Suprapubic skin (tissue), 3 donors: ENCODE data around the gene ZNF134.

ENCODE experiments used
- CTCF ChIP-seq, 2 donors: fragments of 200-600 bp in 1 of 2; fragments of 450-650 bp in 1 of 2; sonication (generic) in 1 of 2; IDR thresholded peaks; one replicate each; pipeline ENCODE4 v1.5.1; 2016 to 2019; ENCODE audit warnings: antibody characterized with exemption in 2 of 2, mild to moderate bottlenecking in 1 of 2, moderate library complexity in 1 of 2
- POLR2A ChIP-seq, 2 donors: fragments of 450-650 bp; IDR thresholded peaks; one replicate each; pipeline ENCODE4 v1.6.1; 2017; ENCODE audit warnings: antibody characterized with exemption in 2 of 2, mild to moderate bottlenecking in 2 of 2, moderate library complexity in 2 of 2

DNA sequence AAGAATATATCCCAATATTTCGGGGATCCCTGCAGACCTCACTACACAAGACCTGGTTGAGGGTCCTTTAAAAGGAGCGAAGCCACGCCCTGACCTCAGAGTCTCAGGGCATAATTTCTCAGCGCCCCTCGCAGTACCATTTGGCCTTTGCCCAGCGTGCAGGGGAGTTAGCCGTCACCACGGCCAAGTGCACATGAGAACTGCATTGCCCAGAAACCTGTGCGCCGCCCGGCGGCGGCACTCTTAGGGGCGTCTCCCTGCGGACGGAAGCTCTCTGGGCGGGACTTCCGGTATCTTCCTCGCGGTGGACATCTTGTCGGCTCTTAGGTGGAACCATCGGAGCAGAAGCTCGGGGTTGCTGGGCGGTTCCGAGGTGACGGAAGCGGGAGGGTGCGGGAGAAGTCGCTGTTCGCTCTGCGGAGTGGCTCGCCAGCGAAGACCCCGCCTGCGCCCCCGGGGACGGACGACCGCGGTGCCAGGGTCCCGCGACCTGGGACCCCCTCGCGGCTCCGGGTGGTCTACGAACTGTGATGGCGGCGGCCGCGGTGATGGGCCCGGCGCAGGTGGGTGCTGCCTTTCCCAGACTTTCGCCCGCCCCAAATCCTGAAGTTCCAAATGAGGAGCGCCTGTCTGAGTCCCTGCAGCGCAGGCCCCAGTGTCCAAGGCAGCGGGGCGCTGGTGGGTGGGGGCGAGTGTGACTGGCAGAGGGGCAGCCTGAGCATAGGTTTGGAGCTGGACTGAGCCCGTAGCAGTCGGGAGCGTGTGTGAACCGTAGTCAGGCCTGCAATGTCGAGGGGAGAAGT is at the start of gene ZNF134:
- no peak for TF ChIP-seq CTCF (IDR thresholded peaks at IDR 0.05)
- peak in 1 of 2 donors; percentile 19 for TF ChIP-seq POLR2A (IDR thresholded peaks at IDR 0.05)
